ENCODE data around the gene PRIMPOL.

DNA sequence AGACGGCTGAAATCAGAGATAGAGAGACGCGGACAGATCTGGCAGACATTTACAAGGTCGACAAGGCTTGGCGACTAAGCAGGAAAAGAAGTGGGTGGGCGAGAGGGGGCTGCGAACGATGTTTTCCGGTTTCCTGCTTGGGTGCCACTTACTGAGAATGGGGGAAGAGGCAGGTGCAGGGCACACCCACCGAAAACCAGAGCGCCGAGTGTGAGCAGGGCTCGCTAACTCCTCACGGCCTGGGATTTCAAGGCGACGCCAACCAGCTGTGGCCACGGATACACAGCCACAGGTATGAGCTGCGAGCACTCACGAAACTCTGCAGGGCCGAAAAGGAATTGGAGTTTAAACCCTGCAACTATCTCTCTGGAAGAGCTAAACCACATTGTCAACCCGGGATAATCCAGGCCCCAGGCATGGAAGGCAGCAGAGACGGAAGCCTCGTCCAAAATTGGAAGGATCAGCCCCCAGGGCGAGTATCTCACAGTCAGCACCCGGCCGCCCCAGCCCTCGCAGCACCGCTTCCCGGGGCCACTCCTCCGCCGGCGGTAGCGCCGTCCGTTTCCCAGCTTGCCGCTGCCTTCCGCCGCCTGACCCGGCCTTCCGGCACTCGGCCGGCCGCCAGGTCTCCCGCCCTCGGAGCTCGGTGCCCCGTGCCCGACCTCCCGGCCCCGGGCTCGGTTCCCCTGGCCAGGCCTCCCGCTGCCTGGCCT is 1.1 kb upstream of the PRIMPOL start:
- TF ChIP-seq, protein P1, sequence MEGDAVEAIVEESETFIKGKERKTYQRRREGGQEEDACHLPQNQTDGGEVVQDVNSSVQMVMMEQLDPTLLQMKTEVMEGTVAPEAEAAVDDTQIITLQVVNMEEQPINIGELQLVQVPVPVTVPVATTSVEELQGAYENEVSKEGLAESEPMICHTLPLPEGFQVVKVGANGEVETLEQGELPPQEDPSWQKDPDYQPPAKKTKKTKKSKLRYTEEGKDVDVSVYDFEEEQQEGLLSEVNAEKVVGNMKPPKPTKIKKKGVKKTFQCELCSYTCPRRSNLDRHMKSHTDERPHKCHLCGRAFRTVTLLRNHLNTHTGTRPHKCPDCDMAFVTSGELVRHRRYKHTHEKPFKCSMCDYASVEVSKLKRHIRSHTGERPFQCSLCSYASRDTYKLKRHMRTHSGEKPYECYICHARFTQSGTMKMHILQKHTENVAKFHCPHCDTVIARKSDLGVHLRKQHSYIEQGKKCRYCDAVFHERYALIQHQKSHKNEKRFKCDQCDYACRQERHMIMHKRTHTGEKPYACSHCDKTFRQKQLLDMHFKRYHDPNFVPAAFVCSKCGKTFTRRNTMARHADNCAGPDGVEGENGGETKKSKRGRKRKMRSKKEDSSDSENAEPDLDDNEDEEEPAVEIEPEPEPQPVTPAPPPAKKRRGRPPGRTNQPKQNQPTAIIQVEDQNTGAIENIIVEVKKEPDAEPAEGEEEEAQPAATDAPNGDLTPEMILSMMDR (IDR thresholded peaks at IDR 0.05): no peak
- TF ChIP-seq POLR2A (IDR thresholded peaks at IDR 0.05) (no peak), POLR2AphosphoS5 (IDR thresholded peaks at IDR 0.05) (no peak)

All from breast epithelium (tissue), 3 donors.